Astrocyte of the spinal cord (primary cell): Measurements from ENCODE around the gene LIPH.

Experiments
- DNase-seq: peaks from one replicate; pipeline ENCODE4 v3.0.0; 2011; ENCODE audit warnings: low read depth, low spot score
- H3K4me3 ChIP-seq: 2 replicates; pipeline ENCODE4 v1.5.1; 2011; ENCODE audit warnings: low read depth, mild to moderate bottlenecking, low read length, moderate library complexity
- CTCF ChIP-seq: IDR thresholded peaks from 2 replicates; pipeline ENCODE4 v1.5.1; 2012; ENCODE audit warnings: low read depth, mild to moderate bottlenecking, low read length, inconsistent platforms
- in situ Hi-C: cut with HindIII; loops from 2 replicates; pipeline ENCODE4 v1.10.0; 2017; ENCODE audit warnings: low sequenced_read_pairs

Gene LIPH

GRCh38 chr3:185549651-185550111, 2.7 kb downstream of the LIPH start:
- peak; percentile 15 for DNase-seq
- in situ Hi-C loops = no loop called here
- no peak overlapping the region for H3K4me3 ChIP-seq
- TF ChIP-seq CTCF = no peak

GRCh38 chr3:185549122-185549521, 3.3 kb downstream of the LIPH start:
- in situ Hi-C loops = no loop called here
- peak; percentile 94 for DNase-seq
- no peak overlapping the region for H3K4me3 ChIP-seq
- no peak for TF ChIP-seq CTCF

- no peak for DNase-seq
These were observed 11.7 kb downstream of the LIPH start for GRCh38 chr3:185540695-185541094.

DNA sequence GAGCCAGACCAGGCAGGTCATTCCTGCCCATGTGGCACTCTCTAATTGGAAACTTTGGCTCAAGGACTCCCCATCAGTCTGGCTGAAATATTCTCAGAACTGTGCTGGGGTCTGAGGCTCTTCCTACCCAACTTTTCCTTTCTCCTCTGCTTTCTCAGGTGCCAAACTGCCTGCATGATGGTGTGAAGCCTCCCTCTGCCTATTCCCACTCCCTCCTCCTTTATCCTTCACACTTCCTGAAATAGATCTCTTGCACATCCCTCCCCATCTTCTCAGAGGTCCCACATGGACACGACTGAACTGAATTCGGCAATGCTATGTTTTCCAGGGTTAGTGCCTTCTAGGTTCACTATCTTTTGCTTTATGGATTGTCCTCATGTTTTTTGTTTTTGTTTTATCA, 12.5 kb downstream of the LIPH start:
- no peak for DNase-seq
- in situ Hi-C loops = no loop called here
- no peak overlapping the region for H3K4me3 ChIP-seq
- TF ChIP-seq CTCF = no peak

More at GRCh38 chr3:185540695-185541094, 11.7 kb downstream of the LIPH start:
- no peak overlapping the region for H3K4me3 ChIP-seq
- in situ Hi-C loops = no loop called here
- no peak for TF ChIP-seq CTCF

DNA sequence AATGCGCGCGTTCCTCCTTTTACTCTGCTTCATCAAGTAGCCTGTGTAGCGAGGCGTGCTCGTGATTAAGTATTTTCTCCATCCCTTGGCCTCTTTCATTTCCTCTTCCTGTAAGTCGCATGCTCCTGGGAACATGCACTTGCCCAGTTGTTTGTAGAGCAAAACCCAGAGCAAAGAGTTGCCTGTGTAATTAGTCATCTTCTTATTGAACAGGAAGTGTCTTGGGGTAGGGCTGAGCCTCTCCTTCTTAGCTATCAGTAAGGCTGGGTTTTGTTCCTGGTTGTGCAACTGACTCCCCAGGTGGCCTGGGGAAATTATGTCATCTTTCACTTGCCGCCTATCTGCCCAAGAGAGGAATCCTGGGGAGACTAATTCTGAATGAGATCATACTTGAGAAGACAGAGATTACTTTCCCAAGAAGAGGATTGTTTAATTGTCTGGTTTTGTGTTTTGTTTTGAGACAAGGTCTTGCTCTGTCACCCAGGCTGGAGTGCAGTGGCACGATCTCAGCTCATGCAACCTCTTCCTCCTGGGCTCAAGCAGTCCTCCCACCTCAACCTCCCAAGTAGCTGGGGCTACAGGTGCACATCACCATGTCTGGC, 14.9 kb downstream of the LIPH start:
- in situ Hi-C loops = no loop called here
- no peak overlapping the region for H3K4me3 ChIP-seq
- DNase-seq = peak; percentile 90
- TF ChIP-seq CTCF = no peak

- DNase-seq = no peak
- TF ChIP-seq CTCF = no peak
- in situ Hi-C loops = no loop called here
- no peak overlapping the region for H3K4me3 ChIP-seq
These were observed 17.9 kb downstream of the LIPH start for GRCh38 chr3:185534511-185534910.
